CD4-positive, alpha-beta T cell treated with Interleukin-10 for 1 hour (primary cell): ENCODE data around the gene RAC2.
"Not testable (repeated sequence)": the region's sequence is repeated elsewhere in the genome, so short reads cannot be mapped to it uniquely, and the experiment has no call there.

ENCODE experiments used
- DNase-seq: peaks from one replicate; pipeline ENCODE4 v3.0.0-alpha.2; 2020

The RAC2 gene

GRCh38 chr22:37254209-37254866 lies 10.3 kb upstream of the RAC2 start:
- DNase-seq, result no peak

GRCh38 chr22:37253126-37253660 lies 9.1 kb upstream of the RAC2 start:
- no peak for DNase-seq

GRCh38 chr22:37251836-37252235 lies 7.8 kb upstream of the RAC2 start:
- not testable (repeated sequence) for DNase-seq

- DNase-seq, result no peak
Measured at GRCh38 chr22:37249986-37250385, 5.9 kb upstream of the RAC2 start.

GRCh38 chr22:37248251-37248650 lies 4.2 kb upstream of the RAC2 start:
- no peak for DNase-seq

GRCh38 chr22:37245740-37246139 lies 1.7 kb upstream of the RAC2 start:
- DNase-seq, result no peak

GRCh38 chr22:37244922-37245722 lies 1.1 kb upstream of the RAC2 start:
- DNase-seq, result no peak

GRCh38 chr22:37243402-37244113 lies 511 bp downstream of the RAC2 start:
- no peak for DNase-seq

- DNase-seq, result peak; percentile 93
Measured at GRCh38 chr22:37242395-37242918, 1.6 kb downstream of the RAC2 start.

- DNase-seq, result peak; percentile 63
Measured at GRCh38 chr22:37241351-37242142, 2.5 kb downstream of the RAC2 start.

- DNase-seq, result no peak
Measured at GRCh38 chr22:37240941-37241320, 3.1 kb downstream of the RAC2 start.

GRCh38 chr22:37240240-37240940 lies 3.7 kb downstream of the RAC2 start:
- DNase-seq, result no peak

- no peak for DNase-seq
Measured at GRCh38 chr22:37239336-37240239, 4.5 kb downstream of the RAC2 start.

GRCh38 chr22:37237371-37238268 lies 6.4 kb downstream of the RAC2 start:
- DNase-seq, result no peak

- DNase-seq, result no peak
Measured at GRCh38 chr22:37235897-37236607, 8.0 kb downstream of the RAC2 start.

- DNase-seq, result no peak
Measured at GRCh38 chr22:37234736-37235711, 9.0 kb downstream of the RAC2 start.

- no peak for DNase-seq
Measured at GRCh38 chr22:37233751-37234631, 10.1 kb downstream of the RAC2 start.
